Vagina (tissue), 2 donors: ENCODE results near the gene TCF7. TPM values are rescaled to one million over a fixed set of nuclear protein-coding genes. Genes with fewer than 3 reads are reported as not detected.

Experiments
- DNase-seq, 2 donors: peaks; one replicate each; pipeline ENCODE4 v3.0.0-alpha.2; 2017; ENCODE audit errors: extremely low spot score in 2 of 2
- H3K27ac ChIP-seq: fragments of 200-600 bp; sonication (generic); one replicate; pipeline ENCODE4 v1.5.1; 2019
- H3K27me3 ChIP-seq: fragments of 200-600 bp; sonication (generic); one replicate; pipeline ENCODE4 v1.5.1; 2019
- H3K36me3 ChIP-seq, 2 donors: fragments of 200-600 bp; sonication (generic); one replicate each; pipeline ENCODE4 v1.5.1; 2017 to 2019
- H3K4me1 ChIP-seq: fragments of 200-600 bp; sonication (generic); one replicate; pipeline ENCODE4 v1.5.1; 2019
- H3K4me3 ChIP-seq, 2 donors: fragments of 200-600 bp; sonication (generic); 1 replicate in 1 of 2; 2 replicates in 1 of 2; pipeline ENCODE4 v1.5.1; 2016 to 2019
- H3K9me3 ChIP-seq: fragments of 200-600 bp; sonication (generic); one replicate; pipeline ENCODE4 v1.5.1; 2019
- POLR2A ChIP-seq, 2 donors: fragments of 450-650 bp; IDR thresholded peaks; one replicate each; pipeline ENCODE4 v1.6.1; 2017; ENCODE audit warnings: antibody characterized with exemption in 2 of 2, mild to moderate bottlenecking in 2 of 2, moderate library complexity in 2 of 2
- POLR2AphosphoS5 ChIP-seq, 2 donors: sonication (generic); formaldehyde crosslinking; IDR thresholded peaks; one replicate each; pipeline ENCODE4 v1.9.0; 2017; ENCODE audit warnings: antibody characterized with exemption in 2 of 2, mild to moderate bottlenecking in 2 of 2, low read depth in 1 of 2; ENCODE audit not compliant: insufficient read depth in 1 of 2
- intact Hi-C: fragments of 100-400 bp; cut with DNase I; formaldehyde crosslinking; loops from one replicate; pipeline ENCODE4 v1.15.1; 2023
- total RNA-seq: library from RNA; depleted of rRNA; stranded (reverse); fragments of >200 nt; gene quantifications from one replicate; pipeline ENCODE4 v1.2.3, GENCODE V29; 2016
- TF ChIP-seq, protein P1 (sequence below), 3 experiments: fragments of 450-650 bp in 2 of 3; fragments of 200-600 bp in 1 of 3; sonication (generic) in 1 of 3; IDR thresholded peaks; one replicate each; pipeline ENCODE4 v1.5.1; 2017 to 2019; ENCODE audit warnings: antibody characterized with exemption in 3 of 3, mild to moderate bottlenecking in 2 of 3, moderate library complexity in 2 of 3

TCF7 gene
- total RNA-seq, 1 donor from 2014 or later = 1.7 TPM

DNA sequence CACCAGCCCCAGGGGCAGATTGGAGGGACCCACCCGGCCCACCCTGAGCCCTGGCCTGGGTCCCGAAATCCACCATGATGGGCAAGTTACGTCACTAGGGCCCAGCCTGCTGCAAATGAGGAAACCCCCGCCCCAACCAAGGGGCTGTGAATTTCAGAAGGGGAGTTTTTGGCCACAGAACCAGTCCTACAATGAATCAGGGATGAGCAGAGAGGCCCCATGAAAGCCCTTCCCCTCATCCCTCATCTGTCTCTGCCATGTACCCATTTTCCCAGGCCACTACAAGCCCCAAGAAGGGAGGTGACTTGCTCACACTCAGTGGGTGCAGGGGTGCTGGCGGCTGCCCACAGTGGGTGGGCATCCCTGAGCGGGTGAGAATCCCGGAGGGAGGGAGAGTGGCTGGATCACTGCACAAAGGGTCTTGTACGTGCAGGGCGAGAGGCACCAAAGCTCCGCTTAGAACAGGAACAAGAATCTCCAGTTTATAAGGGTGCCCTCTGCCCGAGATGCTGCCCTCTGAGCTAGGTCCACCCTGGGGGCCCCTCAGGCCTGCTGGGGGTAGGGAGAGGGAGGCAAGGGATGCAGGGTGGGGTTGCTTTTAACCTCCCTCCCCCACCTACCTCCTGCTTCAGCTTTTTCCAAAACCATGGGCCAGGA is 10.4 kb upstream of the TCF7 start:
- no peak for TF ChIP-seq POLR2AphosphoS5 (IDR thresholded peaks at IDR 0.05; ENCODE audit: insufficient read depth in 1 of 2, low read depth in 1 of 2)
- TF ChIP-seq, protein P1, sequence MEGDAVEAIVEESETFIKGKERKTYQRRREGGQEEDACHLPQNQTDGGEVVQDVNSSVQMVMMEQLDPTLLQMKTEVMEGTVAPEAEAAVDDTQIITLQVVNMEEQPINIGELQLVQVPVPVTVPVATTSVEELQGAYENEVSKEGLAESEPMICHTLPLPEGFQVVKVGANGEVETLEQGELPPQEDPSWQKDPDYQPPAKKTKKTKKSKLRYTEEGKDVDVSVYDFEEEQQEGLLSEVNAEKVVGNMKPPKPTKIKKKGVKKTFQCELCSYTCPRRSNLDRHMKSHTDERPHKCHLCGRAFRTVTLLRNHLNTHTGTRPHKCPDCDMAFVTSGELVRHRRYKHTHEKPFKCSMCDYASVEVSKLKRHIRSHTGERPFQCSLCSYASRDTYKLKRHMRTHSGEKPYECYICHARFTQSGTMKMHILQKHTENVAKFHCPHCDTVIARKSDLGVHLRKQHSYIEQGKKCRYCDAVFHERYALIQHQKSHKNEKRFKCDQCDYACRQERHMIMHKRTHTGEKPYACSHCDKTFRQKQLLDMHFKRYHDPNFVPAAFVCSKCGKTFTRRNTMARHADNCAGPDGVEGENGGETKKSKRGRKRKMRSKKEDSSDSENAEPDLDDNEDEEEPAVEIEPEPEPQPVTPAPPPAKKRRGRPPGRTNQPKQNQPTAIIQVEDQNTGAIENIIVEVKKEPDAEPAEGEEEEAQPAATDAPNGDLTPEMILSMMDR (IDR thresholded peaks at IDR 0.05) = no peak
- TF ChIP-seq POLR2A (IDR thresholded peaks at IDR 0.05) = no peak
- H3K4me1 ChIP-seq = no peaks in the 10 kb centered on the region
- no peaks in the 10 kb centered on the region for H3K36me3 ChIP-seq
- DNase-seq = no peak
- no peaks in the 10 kb centered on the region for H3K9me3 ChIP-seq
- no peak overlapping the region for H3K27ac ChIP-seq
- intact Hi-C loops = no loop called here
- H3K27me3 ChIP-seq = no peaks in the 10 kb centered on the region
- H3K4me3 ChIP-seq = no peak overlapping the region

- intact Hi-C loops = no loop called here
- no peak overlapping the region for H3K4me3 ChIP-seq
- no peaks in the 10 kb centered on the region for H3K9me3 ChIP-seq
- no peaks in the 10 kb centered on the region for H3K4me1 ChIP-seq
- H3K36me3 ChIP-seq = no peaks in the 10 kb centered on the region
- TF ChIP-seq, protein P1 (IDR thresholded peaks at IDR 0.05) = no peak
- TF ChIP-seq POLR2AphosphoS5 (IDR thresholded peaks at IDR 0.05; ENCODE audit: insufficient read depth in 1 of 2, low read depth in 1 of 2) (no peak), POLR2A (IDR thresholded peaks at IDR 0.05) (no peak)
- no peak for DNase-seq
- no peaks in the 10 kb centered on the region for H3K27me3 ChIP-seq
- H3K27ac ChIP-seq = no peak overlapping the region
Measured at GRCh38 chr5:134106991-134107701, 7.3 kb upstream of the TCF7 start.

DNA sequence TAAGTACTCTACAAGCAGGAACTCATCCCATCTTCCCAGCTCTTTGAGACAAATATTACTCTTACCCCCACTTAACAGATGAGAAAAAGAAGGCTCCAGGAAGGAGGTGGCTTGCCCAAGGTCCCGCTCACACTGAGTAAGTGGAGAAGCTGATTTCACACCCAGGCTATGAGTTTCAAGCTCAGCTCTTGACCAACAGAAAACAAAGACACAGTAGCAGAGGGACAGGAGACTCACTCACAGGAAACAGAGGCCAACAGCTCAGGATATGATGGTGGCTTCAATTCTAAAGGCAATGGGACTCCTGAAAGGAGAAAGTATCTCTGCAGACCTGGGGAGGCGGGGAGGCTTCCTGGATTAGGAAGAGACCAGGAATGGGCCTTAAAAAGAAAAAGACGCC is 6.7 kb upstream of the TCF7 start:
- H3K27ac ChIP-seq = no peak overlapping the region
- no peaks in the 10 kb centered on the region for H3K36me3 ChIP-seq
- no peaks in the 10 kb centered on the region for H3K27me3 ChIP-seq
- no peak overlapping the region for H3K4me3 ChIP-seq
- DNase-seq = no peak
- H3K9me3 ChIP-seq = no peaks in the 10 kb centered on the region
- H3K4me1 ChIP-seq = peaks cover 3% of the 10 kb centered on the region
- intact Hi-C loops = no loop called here
- TF ChIP-seq POLR2AphosphoS5 (IDR thresholded peaks at IDR 0.05; ENCODE audit: insufficient read depth in 1 of 2, low read depth in 1 of 2) = no peak
- TF ChIP-seq, protein P1 (IDR thresholded peaks at IDR 0.05) = no peak
- TF ChIP-seq POLR2A (IDR thresholded peaks at IDR 0.05) = no peak

GRCh38 chr5:134110382-134110781 is 4.1 kb upstream of the TCF7 start:
- no peaks in the 10 kb centered on the region for H3K9me3 ChIP-seq
- no peaks in the 10 kb centered on the region for H3K27me3 ChIP-seq
- H3K27ac ChIP-seq = no peak overlapping the region

More at GRCh38 chr5:134110382-134110781, 4.1 kb upstream of the TCF7 start:
- Histone ChIP-seq H3K36me3 (no peaks in the 10 kb centered on the region), H3K4me1 (peaks cover 21% of the 10 kb centered on the region), H3K4me3 (no peak overlapping the region)
- intact Hi-C loops = no loop called here
- no peak for TF ChIP-seq POLR2A (IDR thresholded peaks at IDR 0.05)
- TF ChIP-seq, protein P1 (IDR thresholded peaks at IDR 0.05) = no peak
- no peak for TF ChIP-seq POLR2AphosphoS5 (IDR thresholded peaks at IDR 0.05; ENCODE audit: insufficient read depth in 1 of 2, low read depth in 1 of 2)
- DNase-seq = no peak
